GM18907 (cell line): Measurements from ENCODE around the gene ZNF292.
"Not testable (repeated sequence)": the region's sequence is repeated elsewhere in the genome, so short reads cannot be mapped to it uniquely, and the experiment has no call there.

Source experiments
- ATAC-seq: cut with Tn5 transposase; IDR thresholded peaks from one replicate; pipeline ENCODE4 v1.9.1; 2021; ENCODE audit warnings: mild to moderate bottlenecking, moderate library complexity; ENCODE audit not compliant: unreplicated experiment

ZNF292 gene

GRCh38 chr6:87210979-87211378 lies 55.6 kb downstream of the ZNF292 start:
- peak; percentile 98 for ATAC-seq

- no peak for ATAC-seq
These were observed 57.2 kb downstream of the ZNF292 start for GRCh38 chr6:87212596-87212995.

GRCh38 chr6:87213364-87213763 lies 58.0 kb downstream of the ZNF292 start:
- ATAC-seq, result no peak

- no peak for ATAC-seq
These were observed 59.5 kb downstream of the ZNF292 start for GRCh38 chr6:87214831-87215230.

GRCh38 chr6:87220997-87221396 lies 65.6 kb downstream of the ZNF292 start:
- no peak for ATAC-seq

GRCh38 chr6:87222676-87223075 lies 67.3 kb downstream of the ZNF292 start:
- ATAC-seq, result no peak

- no peak for ATAC-seq
These were observed 69.6 kb downstream of the ZNF292 start for GRCh38 chr6:87224971-87225370.

- no peak for ATAC-seq
These were observed 70.1 kb downstream of the ZNF292 start for GRCh38 chr6:87225511-87225910.

- no peak for ATAC-seq
These were observed 70.6 kb downstream of the ZNF292 start for GRCh38 chr6:87225937-87226336.

- ATAC-seq, result no peak
These were observed 75.4 kb downstream of the ZNF292 start for GRCh38 chr6:87230801-87231200.

GRCh38 chr6:87237804-87238203 lies 82.4 kb downstream of the ZNF292 start:
- no peak for ATAC-seq

- ATAC-seq, result not testable (repeated sequence)
These were observed 83.8 kb downstream of the ZNF292 start for GRCh38 chr6:87239098-87239635.

GRCh38 chr6:87241304-87241703 lies 85.9 kb downstream of the ZNF292 start:
- ATAC-seq, result no peak

GRCh38 chr6:87242311-87242710 lies 86.9 kb downstream of the ZNF292 start:
- no peak for ATAC-seq

GRCh38 chr6:87243812-87244211 lies 88.4 kb downstream of the ZNF292 start:
- ATAC-seq, result no peak

- ATAC-seq, result no peak
These were observed 89.0 kb downstream of the ZNF292 start for GRCh38 chr6:87244380-87244779.

- ATAC-seq, result no peak
These were observed 94.7 kb downstream of the ZNF292 start for GRCh38 chr6:87250019-87250418.

GRCh38 chr6:87251225-87251624 lies 95.9 kb downstream of the ZNF292 start:
- peak; percentile 55 for ATAC-seq

- ATAC-seq, result no peak
These were observed 96.4 kb downstream of the ZNF292 start for GRCh38 chr6:87251725-87252124.

GRCh38 chr6:87257046-87257445 lies 101.7 kb downstream of the ZNF292 start:
- no peak for ATAC-seq

- no peak for ATAC-seq
These were observed 102.2 kb downstream of the ZNF292 start for GRCh38 chr6:87257565-87257964.

GRCh38 chr6:87257975-87258374 lies 102.6 kb downstream of the ZNF292 start:
- no peak for ATAC-seq

- ATAC-seq, result no peak
These were observed 104.4 kb downstream of the ZNF292 start for GRCh38 chr6:87259791-87260190.
